ENCODE data around the gene ARAP2. TPM values are rescaled to one million over a fixed set of nuclear protein-coding genes. Genes with fewer than 3 reads are reported as not detected.

ARAP2 gene
- polyA plus RNA-seq, 1 donor (not counting 4 experiments of a cell fraction or from before 2014, with no cell fraction given): 9.3 TPM

DNA sequence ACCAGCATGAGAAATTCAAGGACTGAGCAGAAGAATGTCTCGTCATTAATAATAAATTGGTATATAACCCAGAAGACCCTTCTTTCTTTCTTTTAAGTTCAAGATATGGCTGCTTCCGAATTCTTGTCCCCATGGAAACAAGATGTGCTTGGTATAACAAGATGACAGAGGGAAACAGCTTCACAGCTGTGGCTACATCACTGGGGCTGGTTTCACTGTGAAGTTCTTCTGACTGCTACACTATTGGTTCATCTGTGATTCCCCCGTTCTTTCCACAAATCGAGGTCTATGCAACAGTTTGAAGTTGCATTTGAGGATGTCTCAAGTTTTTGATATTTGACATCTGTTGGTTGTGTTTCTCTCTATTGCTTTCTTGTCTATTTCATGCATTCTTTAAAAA, 24.8 kb upstream of the ARAP2 start:
- Histone ChIP-seq H3K9ac (ENCODE audit: control insufficient read depth, extremely low read depth, insufficient read depth, low read length) (no peak overlapping the region), H3K4me1 (ENCODE audit: control insufficient read depth, extremely low read depth, insufficient read depth, low read length) (peaks cover 3% of the 10 kb centered on the region), H3K27ac (ENCODE audit: control insufficient read depth, insufficient read depth, low read length) (no peak overlapping the region), H3K9me1 (ENCODE audit: control insufficient read depth, extremely low read depth, insufficient read depth, low read length) (no peaks in the 10 kb centered on the region), H4K20me1 (ENCODE audit: control insufficient read depth, extremely low read depth, insufficient read depth, low read length) (no peaks in the 10 kb centered on the region), H3K36me3 (ENCODE audit: control insufficient read depth in 2 of 2, extremely low read depth in 1 of 2, insufficient read depth in 2 of 2, low read length in 2 of 2) (no peaks in the 10 kb centered on the region), H3K79me2 (ENCODE audit: control insufficient read depth, insufficient read depth, low read length) (no peaks in the 10 kb centered on the region), H2AFZ (ENCODE audit: control insufficient read depth, low read length) (no peak overlapping the region), H3K9me3 (ENCODE audit: control insufficient read depth, low read depth, low read length) (no peaks in the 10 kb centered on the region), H3K4me3 (ENCODE audit: control insufficient read depth in 2 of 3, extremely low read depth in 1 of 3, insufficient read depth in 2 of 3, low read depth in 1 of 3, low read length in 3 of 3) (no peak overlapping the region), H3K27me3 (ENCODE audit: control insufficient read depth, extremely low read depth, insufficient read depth, low read length) (no peaks in the 10 kb centered on the region), H3K4me2 (ENCODE audit: control insufficient read depth, extremely low read depth, insufficient read depth, low read depth, low read length) (no peak overlapping the region)
- no peak for DNase-seq (ENCODE audit: low read depth, low spot score)
- no peak for TF ChIP-seq EZH2 (IDR thresholded peaks at IDR 0.05; ENCODE audit: low read length)
- TF ChIP-seq, protein P1, sequence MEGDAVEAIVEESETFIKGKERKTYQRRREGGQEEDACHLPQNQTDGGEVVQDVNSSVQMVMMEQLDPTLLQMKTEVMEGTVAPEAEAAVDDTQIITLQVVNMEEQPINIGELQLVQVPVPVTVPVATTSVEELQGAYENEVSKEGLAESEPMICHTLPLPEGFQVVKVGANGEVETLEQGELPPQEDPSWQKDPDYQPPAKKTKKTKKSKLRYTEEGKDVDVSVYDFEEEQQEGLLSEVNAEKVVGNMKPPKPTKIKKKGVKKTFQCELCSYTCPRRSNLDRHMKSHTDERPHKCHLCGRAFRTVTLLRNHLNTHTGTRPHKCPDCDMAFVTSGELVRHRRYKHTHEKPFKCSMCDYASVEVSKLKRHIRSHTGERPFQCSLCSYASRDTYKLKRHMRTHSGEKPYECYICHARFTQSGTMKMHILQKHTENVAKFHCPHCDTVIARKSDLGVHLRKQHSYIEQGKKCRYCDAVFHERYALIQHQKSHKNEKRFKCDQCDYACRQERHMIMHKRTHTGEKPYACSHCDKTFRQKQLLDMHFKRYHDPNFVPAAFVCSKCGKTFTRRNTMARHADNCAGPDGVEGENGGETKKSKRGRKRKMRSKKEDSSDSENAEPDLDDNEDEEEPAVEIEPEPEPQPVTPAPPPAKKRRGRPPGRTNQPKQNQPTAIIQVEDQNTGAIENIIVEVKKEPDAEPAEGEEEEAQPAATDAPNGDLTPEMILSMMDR (optimal IDR thresholded peaks at IDR 0.05 in 1 of 3, IDR thresholded peaks at IDR 0.05 in 1 of 3, conservative IDR thresholded peaks at IDR 0.05 in 1 of 3; ENCODE audit: extremely low read depth in 1 of 3, insufficient read depth in 2 of 3, low read length in 3 of 3): no peak
- no peak for FAIRE-seq
- dilution Hi-C loops (cut with MboI; ENCODE audit: extremely low pct_ligation_motif_present, low sequenced_read_pairs): no loop called here

DNA sequence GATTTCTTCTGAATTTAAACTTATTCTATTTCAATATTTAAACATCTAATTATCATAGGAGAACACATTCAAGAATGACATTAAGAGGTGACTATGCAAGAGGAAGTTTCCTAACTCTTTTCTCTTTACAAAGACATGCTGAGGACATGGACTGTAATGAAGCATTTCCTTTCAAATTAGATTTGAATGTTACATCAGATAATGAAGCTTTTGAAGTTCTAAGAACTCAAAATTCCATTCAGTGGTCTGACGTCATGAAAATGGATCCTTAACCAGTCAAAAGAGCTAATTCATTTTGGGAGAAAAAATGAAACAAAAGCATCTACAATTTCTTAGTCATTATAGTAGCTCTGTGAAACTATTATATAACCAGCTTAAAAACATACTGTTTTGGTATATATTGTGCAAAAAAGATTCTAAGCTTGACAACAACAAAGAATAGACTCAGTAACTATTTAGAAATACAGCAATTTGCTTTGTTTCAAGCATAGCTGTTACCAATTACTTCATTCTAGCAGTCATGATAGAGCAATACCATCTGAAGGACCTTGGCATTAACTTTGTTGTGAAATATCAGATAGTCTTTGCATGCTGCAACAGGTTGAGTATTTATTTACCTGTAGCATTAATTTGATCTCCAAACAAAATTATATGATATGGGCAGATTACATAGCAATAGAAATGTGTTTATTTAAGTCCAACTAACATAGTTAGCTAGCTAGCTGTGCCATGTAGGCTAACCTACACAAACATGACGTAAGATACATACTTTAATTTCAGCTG, 23.4 kb upstream of the ARAP2 start:
- H3K27me3 ChIP-seq (ENCODE audit: control insufficient read depth, extremely low read depth, insufficient read depth, low read length): no peaks in the 10 kb centered on the region
- no peak for TF ChIP-seq EZH2 (IDR thresholded peaks at IDR 0.05; ENCODE audit: low read length)
- TF ChIP-seq, protein P1 (optimal IDR thresholded peaks at IDR 0.05 in 1 of 3, IDR thresholded peaks at IDR 0.05 in 1 of 3, conservative IDR thresholded peaks at IDR 0.05 in 1 of 3; ENCODE audit: extremely low read depth in 1 of 3, insufficient read depth in 2 of 3, low read length in 3 of 3): no peak
- no peak for DNase-seq (ENCODE audit: low read depth, low spot score)
- H2AFZ ChIP-seq (ENCODE audit: control insufficient read depth, low read length): no peak overlapping the region
- no peak for FAIRE-seq
- no peak overlapping the region for H3K4me3 ChIP-seq (ENCODE audit: control insufficient read depth in 2 of 3, extremely low read depth in 1 of 3, insufficient read depth in 2 of 3, low read depth in 1 of 3, low read length in 3 of 3)
- H3K27ac ChIP-seq (ENCODE audit: control insufficient read depth, insufficient read depth, low read length): no peak overlapping the region
- H3K9me1 ChIP-seq (ENCODE audit: control insufficient read depth, extremely low read depth, insufficient read depth, low read length): no peaks in the 10 kb centered on the region
- no peaks in the 10 kb centered on the region for H3K36me3 ChIP-seq (ENCODE audit: control insufficient read depth in 2 of 2, extremely low read depth in 1 of 2, insufficient read depth in 2 of 2, low read length in 2 of 2)
- H3K9me3 ChIP-seq (ENCODE audit: control insufficient read depth, low read depth, low read length): no peaks in the 10 kb centered on the region
- H4K20me1 ChIP-seq (ENCODE audit: control insufficient read depth, extremely low read depth, insufficient read depth, low read length): no peaks in the 10 kb centered on the region
- dilution Hi-C loops (cut with MboI; ENCODE audit: extremely low pct_ligation_motif_present, low sequenced_read_pairs): no loop called here
- no peak overlapping the region for H3K9ac ChIP-seq (ENCODE audit: control insufficient read depth, extremely low read depth, insufficient read depth, low read length)
- H3K4me2 ChIP-seq (ENCODE audit: control insufficient read depth, extremely low read depth, insufficient read depth, low read depth, low read length): no peak overlapping the region
- H3K79me2 ChIP-seq (ENCODE audit: control insufficient read depth, insufficient read depth, low read length): no peaks in the 10 kb centered on the region
- H3K4me1 ChIP-seq (ENCODE audit: control insufficient read depth, extremely low read depth, insufficient read depth, low read length): no peaks in the 10 kb centered on the region

Measured in keratinocyte (primary cell).